Measurements from ENCODE around the gene SLC30A1.

DNA sequence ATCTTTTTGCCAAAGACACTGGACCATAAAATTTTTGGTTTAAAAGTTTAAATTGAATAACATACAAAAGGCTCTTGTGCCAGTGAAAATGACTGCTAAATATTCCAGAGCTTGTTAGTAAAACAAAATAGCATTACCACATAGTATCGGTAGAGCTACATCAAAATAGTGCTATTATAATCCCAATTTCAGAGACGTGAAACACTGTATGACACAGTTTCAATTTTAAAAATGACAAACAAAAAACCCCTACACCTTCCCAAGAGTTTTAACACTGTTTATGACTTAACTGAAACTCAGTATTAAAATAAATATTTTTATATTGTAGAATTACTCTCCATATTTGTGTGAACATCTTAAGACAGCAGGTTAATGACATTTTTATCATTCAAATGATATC lies 7.0 kb downstream of the SLC30A1 start:
- TF ChIP-seq, protein P1, sequence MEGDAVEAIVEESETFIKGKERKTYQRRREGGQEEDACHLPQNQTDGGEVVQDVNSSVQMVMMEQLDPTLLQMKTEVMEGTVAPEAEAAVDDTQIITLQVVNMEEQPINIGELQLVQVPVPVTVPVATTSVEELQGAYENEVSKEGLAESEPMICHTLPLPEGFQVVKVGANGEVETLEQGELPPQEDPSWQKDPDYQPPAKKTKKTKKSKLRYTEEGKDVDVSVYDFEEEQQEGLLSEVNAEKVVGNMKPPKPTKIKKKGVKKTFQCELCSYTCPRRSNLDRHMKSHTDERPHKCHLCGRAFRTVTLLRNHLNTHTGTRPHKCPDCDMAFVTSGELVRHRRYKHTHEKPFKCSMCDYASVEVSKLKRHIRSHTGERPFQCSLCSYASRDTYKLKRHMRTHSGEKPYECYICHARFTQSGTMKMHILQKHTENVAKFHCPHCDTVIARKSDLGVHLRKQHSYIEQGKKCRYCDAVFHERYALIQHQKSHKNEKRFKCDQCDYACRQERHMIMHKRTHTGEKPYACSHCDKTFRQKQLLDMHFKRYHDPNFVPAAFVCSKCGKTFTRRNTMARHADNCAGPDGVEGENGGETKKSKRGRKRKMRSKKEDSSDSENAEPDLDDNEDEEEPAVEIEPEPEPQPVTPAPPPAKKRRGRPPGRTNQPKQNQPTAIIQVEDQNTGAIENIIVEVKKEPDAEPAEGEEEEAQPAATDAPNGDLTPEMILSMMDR (IDR thresholded peaks at IDR 0.05) = no peak
- no peak for TF ChIP-seq POLR2A (IDR thresholded peaks at IDR 0.05)

Data from ovary (tissue), 3 donors.